GM20000 (cell line): Measurements from ENCODE around the gene COA1.
"Not testable (repeated sequence)": the region's sequence is repeated elsewhere in the genome, so short reads cannot be mapped to it uniquely, and the experiment has no call there.

Source experiments
- DNase-seq: peaks from one replicate; pipeline ENCODE4 v3.0.0; 2012; ENCODE audit warnings: low spot score
- TF ChIP-seq, protein P1 (sequence below): IDR thresholded peaks from 2 replicates; pipeline ENCODE4 v1.5.1; 2012; ENCODE audit warnings: mild to moderate bottlenecking, control low read depth; ENCODE audit errors: extremely low read depth, missing control alignments

Gene COA1

DNA sequence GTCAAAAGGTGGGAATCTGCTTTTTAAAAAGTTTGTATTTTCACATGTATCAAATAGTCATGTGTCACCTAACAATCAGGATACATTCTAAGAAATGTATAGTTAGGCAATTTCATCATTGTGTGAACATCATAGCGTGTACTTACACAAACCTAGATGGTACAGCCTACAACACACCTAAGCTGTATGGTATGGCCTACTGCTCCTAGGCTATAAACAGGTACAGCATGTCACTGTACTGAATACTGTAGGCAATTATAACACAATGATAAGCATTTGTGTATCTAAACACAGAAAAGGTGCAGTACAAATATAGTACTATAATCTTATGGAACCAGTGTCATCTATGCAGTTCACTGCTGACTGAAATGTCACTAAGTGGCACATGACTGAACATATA lies 17.8 kb downstream of the COA1 start:
- TF ChIP-seq, protein P1, sequence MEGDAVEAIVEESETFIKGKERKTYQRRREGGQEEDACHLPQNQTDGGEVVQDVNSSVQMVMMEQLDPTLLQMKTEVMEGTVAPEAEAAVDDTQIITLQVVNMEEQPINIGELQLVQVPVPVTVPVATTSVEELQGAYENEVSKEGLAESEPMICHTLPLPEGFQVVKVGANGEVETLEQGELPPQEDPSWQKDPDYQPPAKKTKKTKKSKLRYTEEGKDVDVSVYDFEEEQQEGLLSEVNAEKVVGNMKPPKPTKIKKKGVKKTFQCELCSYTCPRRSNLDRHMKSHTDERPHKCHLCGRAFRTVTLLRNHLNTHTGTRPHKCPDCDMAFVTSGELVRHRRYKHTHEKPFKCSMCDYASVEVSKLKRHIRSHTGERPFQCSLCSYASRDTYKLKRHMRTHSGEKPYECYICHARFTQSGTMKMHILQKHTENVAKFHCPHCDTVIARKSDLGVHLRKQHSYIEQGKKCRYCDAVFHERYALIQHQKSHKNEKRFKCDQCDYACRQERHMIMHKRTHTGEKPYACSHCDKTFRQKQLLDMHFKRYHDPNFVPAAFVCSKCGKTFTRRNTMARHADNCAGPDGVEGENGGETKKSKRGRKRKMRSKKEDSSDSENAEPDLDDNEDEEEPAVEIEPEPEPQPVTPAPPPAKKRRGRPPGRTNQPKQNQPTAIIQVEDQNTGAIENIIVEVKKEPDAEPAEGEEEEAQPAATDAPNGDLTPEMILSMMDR: no peak
- no peak for DNase-seq

DNA sequence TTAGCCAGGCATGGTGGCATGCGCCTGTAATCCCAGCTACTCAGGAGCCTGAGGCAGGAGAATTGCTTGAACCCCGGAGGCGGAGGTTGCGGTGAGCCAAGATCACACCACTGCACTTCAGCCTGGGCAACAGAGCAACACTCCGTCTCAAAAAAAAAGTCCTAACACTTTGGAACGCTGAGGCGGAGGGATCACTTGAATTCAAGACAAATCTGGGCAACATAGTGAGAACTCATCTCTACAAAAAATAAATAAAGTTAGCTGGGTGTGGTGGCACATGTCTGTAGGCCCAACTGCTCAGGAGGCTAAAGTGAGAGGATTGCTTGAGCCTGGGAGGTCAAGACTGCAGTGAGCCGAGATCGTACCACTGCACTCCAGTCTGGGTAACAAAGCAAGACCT lies 21.3 kb downstream of the COA1 start:
- DNase-seq: not testable (repeated sequence)

DNA sequence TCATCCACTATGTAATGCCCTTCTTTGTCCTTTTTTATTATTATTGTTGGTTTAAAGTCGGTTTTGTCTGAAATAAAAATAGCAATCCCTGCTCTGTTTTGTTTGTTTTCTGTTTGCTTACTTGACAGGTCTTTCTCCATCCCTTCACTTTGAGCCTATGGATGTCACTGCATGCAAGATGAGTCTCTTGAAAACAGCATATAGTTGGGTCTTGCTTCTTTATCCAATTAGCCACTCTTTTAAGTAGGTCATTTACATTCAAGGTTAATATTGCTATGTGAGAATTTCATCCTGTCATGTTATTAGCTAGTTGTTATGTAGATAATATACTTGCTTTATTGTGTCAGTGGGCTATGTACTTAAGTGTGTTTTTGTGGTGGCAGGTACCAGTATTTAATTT lies 25.8 kb downstream of the COA1 start:
- TF ChIP-seq, protein P1: no peak
- DNase-seq: no peak

DNA sequence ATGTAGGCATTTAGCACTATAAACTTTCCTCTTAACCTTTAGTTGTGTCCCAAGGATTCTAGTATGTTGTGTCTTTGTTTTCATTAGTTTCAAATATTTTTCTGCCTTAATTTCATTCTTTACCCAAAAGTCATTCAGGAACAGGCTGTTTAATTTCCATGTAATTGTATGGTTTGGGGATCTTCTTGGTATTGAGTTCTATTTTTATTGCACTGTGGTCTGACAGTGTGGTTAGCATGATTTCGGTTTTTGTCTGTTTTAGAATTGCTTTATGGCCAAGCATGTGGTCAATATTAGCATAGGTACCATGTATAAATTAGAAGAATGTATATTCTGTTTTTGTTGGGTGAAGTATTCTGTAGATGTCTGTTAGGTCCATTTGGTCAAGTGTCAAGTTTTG lies 26.3 kb downstream of the COA1 start:
- no peak for DNase-seq
- TF ChIP-seq, protein P1: no peak

DNA sequence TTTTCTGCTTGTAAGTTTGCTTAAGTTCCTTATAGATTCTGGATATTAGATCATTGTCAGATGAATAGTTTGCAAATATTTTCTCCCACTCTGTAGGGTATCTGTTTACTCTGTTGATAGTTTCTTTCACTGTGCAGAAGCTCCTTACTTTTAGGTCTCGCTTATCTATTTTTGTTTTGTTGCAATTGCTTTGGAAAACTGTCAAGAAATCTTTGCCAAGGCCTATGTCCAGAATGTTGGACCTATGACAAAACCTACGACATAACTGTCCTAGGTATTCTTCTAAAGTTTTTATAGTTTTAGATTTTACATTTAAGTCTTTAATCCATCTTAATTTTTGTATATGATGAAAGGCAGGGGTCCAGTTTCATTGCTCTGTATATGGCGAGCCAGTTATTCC lies 27.4 kb downstream of the COA1 start:
- TF ChIP-seq, protein P1: no peak
- DNase-seq: no peak

DNA sequence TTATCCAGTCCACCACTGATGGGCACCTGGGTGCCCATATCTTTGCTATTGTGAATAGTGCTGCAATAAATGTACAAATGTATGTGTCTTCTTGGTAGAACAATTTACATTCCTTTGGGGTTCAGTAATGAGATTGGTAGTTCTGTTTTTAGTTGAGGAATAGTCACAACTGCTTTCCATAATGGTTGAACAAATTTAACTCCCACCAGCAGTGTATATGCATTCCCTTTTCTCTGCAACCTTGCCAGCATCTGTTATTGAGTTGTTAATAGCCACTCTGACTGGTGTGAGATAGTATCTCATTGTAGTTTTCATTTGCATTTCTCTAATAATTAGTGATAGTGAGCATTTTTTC lies 27.8 kb downstream of the COA1 start:
- TF ChIP-seq, protein P1: no peak
- DNase-seq: no peak

DNA sequence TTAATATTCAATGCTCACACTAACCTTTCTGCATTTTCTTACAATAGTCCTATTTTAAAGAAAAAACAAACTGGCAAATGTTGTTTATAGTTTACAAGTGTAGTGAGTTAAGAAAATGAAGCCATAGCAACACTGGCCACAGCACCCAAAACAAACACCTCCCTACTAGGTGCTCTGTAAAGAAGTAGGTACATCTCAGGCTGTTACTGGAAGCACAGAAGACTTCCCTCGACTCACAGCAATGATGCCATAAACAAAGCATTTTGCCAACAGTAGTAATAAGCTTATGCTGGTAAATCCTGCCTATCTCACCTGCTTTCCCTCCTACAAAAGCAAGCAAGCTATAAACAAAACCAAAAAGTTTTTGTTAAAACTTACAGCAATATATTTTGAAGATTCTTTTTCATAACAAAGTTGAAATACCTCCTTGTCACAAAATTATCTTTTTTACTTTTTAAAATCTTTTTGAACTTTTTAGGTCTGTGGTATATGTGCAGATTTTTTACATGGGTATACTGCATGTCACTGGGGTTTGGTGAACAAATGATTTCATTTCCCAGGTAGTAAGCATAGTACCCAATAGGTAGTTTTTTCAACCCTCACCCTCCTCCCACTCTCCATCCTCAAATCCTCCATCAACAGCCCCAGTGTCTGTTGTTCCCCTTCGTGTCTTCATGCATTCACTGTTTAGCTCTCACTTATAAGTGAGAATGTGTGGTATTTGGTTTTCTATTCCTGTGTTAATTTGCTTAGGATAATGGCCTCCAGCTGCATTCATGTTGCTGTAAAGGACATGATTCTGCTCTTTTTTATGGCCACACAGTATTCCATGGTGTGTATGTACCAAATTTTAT lies 28.4 kb downstream of the COA1 start:
- TF ChIP-seq, protein P1: no peak
- no peak for DNase-seq

DNA sequence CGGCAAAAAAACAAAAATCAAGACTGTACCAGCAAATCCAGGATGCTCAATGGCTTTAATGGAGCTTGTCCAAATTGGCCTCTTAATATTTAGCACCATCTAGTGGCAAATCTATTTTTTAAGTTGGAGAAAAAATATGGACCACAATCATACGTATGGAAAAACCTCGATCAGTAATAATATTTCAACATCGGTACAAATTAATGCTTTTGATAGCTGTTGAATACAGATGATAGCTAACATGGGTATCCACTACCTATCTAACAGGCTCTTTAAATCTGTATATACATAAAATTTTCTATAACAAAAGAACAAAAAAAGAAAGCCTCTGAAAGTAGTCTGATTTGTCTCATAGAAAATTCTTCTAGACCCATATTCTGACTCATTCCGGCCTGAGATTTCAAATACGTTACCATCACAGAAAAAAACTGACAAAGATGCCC lies 29.2 kb downstream of the COA1 start:
- TF ChIP-seq, protein P1: no peak
- no peak for DNase-seq
